HG02610 (cell line): ENCODE measurements around the gene OR51T1.
"Not testable (repeated sequence)": the region's sequence is repeated elsewhere in the genome, so short reads cannot be mapped to it uniquely, and the experiment has no call there.

ENCODE experiments used
- ATAC-seq: cut with Tn5 transposase; IDR thresholded peaks from one replicate; pipeline ENCODE4 v1.9.1; 2021; ENCODE audit warnings: mild to moderate bottlenecking, moderate library complexity; ENCODE audit not compliant: unreplicated experiment

OR51T1 gene, protein sequence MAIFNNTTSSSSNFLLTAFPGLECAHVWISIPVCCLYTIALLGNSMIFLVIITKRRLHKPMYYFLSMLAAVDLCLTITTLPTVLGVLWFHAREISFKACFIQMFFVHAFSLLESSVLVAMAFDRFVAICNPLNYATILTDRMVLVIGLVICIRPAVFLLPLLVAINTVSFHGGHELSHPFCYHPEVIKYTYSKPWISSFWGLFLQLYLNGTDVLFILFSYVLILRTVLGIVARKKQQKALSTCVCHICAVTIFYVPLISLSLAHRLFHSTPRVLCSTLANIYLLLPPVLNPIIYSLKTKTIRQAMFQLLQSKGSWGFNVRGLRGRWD

DNA sequence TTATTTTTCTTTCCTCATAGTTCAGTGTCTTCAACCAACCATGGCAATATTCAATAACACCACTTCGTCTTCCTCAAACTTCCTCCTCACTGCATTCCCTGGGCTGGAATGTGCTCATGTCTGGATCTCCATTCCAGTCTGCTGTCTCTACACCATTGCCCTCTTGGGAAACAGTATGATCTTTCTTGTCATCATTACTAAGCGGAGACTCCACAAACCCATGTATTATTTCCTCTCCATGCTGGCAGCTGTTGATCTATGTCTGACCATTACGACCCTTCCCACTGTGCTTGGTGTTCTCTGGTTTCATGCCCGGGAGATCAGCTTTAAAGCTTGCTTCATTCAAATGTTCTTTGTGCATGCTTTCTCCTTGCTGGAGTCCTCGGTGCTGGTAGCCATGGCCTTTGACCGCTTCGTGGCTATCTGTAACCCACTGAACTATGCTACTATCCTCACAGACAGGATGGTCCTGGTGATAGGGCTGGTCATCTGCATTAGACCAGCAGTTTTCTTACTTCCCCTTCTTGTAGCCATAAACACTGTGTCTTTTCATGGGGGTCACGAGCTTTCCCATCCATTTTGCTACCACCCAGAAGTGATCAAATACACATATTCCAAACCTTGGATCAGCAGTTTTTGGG, at the start of gene OR51T1:
OR51T1 (plus strand) TSS at position 41 of the 641 bp plus-strand sequence; CDS start at position 41, 0 bp downstream.
- no peak for ATAC-seq

DNA sequence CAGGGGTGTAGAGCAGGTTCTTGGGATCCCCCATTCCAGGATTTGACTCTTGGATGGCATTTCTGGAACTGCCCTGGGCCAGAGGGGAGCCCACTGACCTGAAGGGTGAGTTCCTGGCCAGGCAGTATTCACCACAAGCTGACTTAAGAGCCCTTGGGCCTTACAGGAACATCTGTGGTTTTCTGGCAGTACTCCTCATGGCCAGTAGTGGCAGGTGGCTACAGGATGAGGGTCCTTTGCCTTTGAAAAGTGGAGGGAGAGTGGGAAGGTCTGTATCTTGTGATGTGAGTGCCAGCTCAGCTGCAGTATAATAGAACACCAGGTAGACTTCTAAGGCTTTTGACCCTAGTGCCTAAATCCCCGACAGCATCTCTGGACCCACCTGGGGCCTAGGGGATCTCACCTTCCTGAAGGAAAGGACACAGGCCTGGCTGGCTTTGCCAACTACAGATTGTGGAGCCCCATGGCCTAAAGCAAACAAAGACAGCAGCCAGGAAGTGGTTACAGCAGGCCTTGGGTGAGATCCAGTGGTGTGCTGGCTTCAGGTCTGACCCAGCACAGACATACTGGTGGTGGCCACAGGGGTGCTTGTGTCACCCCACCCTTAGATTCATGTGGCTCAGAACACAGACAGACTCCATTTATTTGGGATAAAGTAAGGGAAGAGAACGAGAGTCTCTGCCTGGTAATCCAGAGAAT, 41.7 kb upstream of the OR51T1 start:
- no peak for ATAC-seq

DNA sequence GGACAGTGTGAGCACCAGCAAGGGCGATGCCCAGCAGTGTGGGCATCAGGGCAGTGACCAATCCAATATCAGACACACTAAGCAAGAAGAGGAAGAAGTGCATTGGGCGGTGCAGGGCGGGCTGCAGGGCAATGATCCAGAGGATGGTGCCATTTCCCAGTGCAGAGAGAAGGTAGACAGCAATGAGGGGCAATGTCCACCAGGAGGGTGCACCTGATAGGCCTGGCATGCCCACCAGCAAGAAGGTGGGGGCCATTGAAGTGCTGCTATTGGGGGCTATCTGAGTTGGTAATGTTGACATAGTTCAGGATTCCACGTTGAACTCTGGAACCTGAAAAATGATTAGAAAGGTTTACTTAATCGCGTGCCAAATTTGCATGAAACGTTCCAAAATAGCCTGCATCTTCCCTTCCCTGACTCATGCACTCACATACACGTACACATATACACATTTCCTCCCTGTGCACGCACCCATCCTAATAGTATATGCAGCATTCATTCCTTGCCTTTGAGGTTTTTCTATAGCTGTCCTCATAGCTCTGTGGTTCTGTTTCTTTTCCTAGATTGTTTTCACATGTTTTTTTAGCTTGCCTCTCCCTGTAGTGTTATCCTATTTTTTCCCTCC, 32.7 kb upstream of the OR51T1 start, which contains the start of gene OR51S1:
OR51S1 (minus strand) TSS at position 301 of the 625 bp plus-strand sequence; CDS start at position 301, 0 bp downstream.
- ATAC-seq: no peak

DNA sequence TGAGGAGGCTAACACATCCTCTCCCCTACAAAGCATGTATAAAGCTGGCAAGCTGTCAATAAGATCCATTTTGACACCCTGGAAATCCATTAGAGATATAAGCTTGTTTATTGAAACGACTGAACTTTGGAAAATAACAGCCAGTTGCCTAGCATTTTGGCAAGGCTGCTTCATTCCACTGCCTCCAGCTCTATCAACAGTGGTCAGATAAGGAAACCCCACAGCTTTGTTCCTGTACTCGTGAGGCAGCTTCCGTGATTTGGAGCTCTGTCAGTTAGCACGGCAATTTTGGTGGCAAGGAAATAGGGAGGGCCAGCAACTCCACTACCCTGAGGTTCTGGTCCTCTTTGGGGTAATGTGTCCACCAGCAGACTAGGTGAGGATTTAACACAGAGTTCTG, 30.7 kb upstream of the OR51T1 start:
- ATAC-seq: no peak

DNA sequence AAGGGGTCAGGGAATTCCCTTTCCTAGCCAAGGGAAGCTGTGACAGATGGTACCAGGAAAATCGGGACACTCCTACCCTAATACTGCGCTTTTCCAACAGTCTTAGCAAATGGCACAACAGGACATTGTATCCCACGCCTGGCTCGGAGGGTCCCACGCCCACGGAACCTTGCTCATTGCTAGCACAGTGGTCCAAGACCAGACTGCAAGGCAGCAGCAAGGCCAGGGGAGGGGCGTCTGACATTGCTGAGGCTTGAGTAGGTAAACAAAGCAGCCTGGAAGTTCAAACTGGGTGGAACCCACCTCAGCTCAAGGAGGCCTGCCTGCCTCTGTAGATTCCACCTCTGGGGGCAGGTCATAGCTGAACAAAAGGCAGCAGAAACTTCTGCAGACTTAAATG, 27.4 kb upstream of the OR51T1 start:
- not testable (repeated sequence) for ATAC-seq

DNA sequence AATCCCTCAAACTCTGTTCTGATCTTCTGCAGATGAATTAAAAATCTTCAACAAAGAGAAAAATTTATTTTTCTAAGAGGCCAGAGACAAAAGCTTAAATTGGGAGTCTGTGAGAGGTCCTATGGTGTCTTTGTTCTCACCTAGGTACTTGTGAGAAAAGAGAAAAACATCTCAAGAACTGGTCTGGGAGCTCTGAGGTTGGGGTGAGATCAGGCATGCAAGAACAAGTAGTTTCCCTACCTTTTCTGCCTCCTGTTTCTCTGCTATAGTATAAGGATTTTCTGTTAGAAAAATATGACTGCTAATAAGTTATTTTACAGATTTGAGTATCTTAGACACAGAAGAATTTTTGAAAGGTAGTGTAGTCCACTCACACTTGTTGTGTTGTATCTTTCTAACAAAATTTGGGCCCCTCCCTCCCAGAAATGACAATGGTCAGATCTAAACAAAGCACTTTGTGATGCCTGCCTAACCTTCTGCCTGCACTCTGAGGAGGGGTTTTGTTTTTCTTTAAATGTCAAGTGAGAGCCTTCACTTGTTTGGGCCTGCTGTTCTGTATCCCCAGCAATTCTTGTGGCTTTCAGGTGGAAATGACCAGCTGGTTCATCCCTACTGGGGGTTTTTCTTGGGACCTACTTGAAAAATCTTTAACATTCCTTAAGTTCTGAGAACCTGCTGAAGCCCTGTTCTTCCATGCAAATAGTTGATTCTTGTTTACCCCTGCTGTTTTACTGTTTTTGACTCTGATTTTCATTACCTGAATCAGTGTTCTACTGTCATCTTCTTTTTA, 19.1 kb upstream of the OR51T1 start:
- ATAC-seq: no peak

DNA sequence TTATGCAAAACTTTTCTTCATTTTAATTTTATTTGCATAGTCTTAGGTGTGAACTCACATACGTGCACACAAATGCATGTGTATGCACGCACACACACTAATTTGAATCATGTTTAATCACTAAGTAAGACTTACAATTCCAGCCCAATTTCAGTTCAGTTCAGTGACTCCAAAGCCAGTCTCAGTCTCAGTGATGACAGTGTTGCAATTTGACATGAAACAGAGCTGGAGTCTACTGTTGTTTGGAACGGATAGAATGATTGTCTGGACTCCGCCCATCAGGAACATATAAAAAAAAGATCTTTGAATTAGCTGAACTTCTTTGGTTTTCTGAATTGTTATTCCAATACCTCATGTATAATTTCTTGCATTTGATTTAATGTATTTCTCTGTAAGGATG, 17.8 kb upstream of the OR51T1 start:
- ATAC-seq: no peak

DNA sequence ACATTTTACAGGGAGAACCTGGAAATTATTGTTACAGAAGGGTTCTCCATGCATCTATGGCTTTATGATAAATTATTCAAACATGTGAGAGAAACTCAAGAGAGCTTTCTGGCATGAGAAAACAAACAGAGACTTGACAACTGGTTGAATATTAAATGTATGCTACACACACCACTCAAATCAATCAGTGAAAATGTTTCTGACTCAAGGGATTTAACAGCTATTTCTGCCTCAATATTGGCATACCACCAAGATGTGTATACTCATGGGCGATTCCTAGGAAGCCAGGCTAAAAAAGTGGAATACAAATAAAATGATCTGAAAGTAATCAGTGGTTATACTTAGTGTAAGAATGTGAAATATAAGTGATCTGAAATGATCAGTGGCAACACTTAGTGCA, 15.8 kb upstream of the OR51T1 start:
- ATAC-seq: no peak

DNA sequence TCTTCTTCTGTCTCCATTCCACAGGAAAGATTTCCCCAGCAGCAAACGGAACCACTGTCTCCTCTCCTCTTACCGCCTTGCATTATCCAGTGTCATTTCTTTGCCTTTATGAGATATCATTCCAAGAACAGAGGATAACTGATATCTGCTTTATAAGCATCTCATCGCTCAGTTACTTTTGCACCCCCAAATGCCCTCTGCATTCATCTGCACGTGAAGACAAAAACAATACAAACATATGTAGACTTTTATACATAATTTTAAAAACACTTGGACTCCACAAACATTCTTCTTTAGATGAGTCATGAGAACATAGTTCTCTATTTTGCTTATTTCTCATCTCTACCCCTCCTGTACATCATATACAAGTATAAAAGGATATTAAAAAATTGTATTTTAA, 512 bp upstream of the OR51T1 start:
- no peak for ATAC-seq

DNA sequence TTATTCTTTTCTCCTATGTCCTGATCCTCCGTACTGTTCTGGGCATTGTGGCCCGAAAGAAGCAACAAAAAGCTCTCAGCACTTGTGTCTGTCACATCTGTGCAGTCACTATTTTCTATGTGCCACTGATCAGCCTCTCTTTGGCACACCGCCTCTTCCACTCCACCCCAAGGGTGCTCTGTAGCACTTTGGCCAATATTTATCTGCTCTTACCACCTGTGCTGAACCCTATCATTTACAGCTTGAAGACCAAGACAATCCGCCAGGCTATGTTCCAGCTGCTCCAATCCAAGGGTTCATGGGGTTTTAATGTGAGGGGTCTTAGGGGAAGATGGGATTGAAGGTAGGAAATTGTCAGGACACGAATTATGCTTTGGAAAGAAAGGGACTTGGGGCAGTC, 843 bp downstream of the OR51T1 start:
- no peak for ATAC-seq

DNA sequence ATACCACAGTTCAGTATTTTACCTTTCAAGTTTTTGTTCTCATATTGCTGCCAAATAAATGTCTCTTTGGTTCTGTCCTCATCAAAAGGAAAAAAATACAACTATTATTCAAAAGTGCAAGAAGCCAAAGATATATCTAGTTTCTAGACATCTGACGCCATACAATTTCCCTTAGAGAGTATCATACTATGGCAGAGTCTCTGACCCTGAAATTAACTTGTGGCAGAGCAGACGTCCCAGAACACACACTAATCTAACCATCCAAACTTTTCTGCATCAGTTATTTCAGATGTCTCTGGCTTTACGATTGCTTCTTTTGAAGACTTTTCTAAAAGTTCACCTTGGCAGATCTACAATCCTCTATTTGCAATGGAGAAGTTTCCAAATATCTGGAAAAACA, 2.7 kb downstream of the OR51T1 start:
- no peak for ATAC-seq

DNA sequence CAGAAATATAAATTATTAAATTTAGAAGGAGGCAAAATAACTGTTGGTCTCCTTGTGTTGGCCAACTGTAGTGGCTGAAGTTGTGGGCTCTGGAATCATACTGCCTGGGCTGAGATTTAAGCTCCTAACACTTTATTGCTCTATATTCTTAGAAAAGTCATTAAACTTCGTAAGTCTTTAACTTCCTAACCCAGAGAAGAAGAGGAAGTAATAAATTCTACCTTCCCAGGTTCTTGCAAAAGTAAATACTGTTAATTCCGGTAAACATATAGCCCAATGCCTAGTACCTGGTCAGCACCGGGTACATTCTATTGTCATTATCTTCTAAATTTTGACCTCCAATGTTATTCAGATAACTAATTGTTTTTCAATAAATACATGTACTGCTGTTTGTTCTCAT, 4.5 kb downstream of the OR51T1 start:
- no peak for ATAC-seq

DNA sequence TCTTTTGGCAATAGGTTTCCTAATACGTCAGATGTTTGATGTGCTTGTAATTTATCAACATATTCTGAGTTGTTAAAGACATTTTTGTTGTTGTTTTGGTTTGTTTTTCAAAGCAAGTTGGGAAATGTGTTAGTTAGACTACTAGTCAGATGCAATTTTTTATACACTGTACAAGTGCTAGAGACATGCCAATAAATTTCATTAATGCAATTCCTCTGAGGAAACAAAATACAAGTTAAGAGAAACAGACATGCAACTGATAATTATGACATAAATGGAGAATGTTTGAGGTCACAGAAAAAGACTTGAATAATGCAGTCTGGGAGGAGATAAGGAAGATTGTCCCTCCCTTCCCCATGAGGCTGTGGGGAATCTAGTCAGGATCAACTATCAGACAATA, 5.9 kb downstream of the OR51T1 start:
- no peak for ATAC-seq

DNA sequence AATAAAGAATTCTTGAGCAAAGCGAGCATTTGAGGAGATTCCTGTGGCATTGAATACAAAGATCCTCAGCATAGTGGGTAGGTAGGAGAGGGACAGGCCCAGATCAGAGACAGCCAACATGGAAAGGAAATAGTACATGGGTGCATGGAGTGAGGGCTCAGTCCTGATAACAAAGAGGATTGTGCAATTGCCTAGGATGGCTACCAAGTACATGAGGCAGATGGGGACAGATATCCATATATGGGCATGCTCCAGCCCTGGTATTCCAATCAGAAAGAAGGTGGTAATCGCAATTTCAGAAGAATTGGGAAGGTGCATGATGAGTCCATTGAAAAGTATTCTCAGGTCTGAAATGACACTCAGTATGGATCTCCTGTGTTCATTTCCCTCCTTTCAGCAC, 8.6 kb downstream of the OR51T1 start:
- no peak for ATAC-seq

DNA sequence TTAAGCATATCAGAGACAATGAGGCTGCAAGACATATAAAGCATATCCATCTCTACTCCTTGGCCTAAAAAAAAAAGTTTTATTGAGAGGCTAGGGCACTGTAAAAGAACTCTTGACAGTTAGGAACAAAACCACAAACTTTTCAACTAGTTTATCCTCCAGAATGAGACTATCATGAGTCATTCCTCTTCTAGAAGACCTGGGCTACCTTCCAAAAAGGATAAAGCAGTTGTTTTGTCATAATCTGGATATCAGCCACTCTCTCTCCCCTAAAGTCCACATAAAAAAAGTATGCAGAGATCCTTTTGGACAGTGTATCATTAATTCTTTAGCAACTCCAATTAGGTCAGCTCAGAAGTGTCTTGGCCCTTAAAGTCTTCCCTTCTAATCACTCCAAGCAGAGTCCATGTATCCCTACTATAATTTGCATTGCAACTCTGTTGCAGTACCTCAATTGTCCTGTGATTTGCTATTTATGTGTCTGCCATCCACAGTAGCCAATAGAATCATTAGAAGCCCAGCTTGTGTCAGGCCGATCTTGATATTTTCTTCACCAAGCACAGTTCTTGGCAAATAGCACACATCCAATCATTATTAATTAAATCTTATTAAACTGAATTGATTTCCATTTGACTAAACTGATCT, 10.4 kb downstream of the OR51T1 start:
- no peak for ATAC-seq

DNA sequence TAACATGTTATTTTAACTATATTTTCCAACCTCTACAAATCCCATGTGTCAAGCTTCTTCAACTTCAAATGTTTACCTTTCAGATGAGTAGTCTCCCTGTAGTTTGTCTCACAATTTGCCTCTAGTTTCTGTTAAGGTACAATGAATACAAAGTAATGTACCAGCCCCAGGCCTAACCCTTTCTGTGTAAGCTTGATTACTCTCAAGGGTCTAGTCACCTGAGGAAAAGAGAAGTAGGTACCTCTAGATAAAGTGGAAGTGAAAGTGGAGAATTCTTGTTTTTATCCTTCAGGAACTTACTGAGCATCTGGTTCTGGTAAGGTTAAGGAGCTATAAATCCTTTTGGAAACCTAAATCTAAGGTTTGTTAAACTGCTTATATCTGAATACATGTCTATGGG, 21.8 kb downstream of the OR51T1 start, which contains the start of gene OR51A7:
OR51A7 (plus strand) TSS at position 300 of the 400 bp plus-strand sequence. CDS start 3,587 bp downstream, outside the sequence.
- no peak for ATAC-seq

DNA sequence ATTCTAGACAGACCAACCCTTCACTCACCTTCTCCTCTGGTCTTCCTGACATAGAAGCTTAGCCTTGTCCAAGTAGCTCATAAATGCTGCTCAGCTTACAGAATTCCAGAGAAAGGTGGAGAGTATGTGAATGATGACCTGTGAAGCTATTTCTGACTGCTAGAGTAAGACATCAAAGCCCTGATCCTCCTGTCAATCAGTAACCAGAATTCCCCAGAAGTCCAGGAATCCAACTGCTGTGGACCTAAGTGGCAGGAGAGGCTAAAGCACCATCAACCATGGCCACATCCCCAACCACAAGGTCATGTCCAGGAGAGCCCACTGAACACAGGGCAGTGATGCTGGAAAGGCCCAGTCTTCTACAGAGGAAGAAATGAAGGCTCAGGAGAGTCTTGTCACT, 34.9 kb downstream of the OR51T1 start:
- no peak for ATAC-seq

DNA sequence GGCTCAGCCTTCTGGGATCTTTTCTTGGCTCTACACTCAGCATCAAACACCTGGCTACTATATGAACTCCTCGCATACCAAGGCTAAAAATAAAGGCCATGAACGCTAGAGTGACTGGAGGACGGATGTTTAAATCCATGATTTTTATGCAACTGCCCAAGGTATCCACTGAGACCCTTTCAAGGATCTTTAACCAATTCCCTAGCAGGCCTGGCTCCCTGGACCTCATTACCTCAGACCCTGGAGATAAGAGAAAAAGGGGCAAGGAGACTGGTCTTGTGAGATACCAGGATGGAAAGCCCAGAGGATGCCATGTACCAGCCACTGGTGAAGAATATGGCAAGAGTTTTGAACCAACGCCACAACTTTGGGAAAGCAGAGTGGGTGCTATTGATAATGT, 37.5 kb downstream of the OR51T1 start, which contains the start of gene OR51G2:
OR51G2 (minus strand) TSS at position 101 of the 400 bp plus-strand sequence. CDS start 3,687 bp downstream, outside the sequence.
- no peak for ATAC-seq

DNA sequence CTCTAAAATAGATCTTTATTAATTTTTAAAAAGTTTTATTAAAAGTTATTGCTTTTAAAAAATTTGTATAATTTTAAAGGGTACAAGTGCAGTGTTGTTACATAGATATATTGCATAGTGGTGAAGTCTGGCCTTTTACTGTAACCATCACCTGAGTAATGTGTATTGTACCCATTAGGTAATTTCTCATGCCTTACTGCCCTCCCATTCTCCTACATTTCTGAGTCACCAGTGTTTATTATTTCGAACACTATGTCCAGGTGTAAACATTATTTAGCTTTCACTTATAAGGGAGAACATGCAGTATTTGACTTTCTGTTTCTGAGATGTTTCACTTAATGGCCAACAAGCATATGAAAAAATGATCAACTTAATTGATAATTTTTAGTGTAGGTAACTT, 40.1 kb downstream of the OR51T1 start:
- no peak for ATAC-seq

DNA sequence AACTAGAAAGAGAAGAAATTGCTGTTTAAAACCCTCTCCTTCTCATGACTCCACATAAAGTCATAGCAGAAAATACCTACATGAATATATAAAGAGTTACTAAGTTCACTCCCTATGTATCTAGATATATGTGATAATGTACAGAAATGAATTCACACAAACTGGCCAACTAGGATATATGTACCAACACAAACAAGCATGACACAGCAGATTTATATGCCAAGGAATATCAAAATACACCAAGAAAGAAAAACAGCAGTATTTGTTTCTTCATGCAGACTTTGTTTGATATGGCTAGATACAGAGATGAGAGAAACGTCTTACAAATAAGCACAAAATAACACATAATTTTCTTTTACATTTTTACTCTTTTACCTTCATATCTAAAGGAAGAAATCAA, 40.6 kb downstream of the OR51T1 start:
- ATAC-seq: no peak
